ENCODE measurements around the gene ANO3.

DNA sequence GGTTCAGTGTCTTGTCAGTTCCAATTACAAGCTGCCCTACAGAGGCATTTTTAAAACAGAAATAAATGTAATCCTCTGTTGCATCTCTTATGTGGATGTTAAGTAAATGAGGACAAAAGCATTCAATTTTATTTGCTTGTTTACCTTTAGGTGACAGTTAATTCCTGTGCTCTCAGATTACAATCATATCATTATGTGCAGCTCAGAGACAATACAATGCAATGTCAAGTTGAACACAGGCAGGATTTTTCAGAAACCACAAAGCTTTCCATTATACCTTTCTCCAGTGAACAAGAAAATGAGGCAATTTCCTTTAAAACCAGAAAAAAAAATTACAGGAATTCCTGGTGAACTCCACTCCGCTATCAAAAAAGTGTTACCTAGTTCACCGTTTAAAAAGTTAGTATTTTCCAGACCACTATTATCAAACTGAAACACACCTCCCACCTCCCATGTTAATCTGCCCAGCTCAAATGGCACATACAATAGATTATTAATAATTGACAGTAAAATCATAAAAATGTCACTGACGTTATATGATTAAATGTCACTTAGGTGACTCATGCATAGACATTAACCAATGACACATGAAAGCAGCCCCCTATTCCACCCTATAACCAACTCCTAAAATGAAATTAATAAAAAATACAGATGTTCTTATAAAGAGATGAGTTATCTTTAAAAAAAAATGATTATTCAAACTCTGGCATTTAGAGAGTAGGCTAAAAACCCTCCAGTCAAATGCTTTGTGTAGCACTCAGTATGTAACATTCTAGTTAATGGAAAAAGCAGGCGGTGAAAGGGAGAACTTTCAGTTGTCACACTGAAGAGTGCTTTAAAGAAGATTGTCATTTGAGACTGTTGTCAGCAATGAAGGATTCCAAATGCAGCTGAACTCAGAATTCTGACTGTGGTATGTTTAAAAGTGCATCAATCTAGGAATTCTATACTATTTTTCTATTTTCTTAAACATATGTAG is 141.6 kb downstream of the ANO3 start:
- TF ChIP-seq, protein P1, sequence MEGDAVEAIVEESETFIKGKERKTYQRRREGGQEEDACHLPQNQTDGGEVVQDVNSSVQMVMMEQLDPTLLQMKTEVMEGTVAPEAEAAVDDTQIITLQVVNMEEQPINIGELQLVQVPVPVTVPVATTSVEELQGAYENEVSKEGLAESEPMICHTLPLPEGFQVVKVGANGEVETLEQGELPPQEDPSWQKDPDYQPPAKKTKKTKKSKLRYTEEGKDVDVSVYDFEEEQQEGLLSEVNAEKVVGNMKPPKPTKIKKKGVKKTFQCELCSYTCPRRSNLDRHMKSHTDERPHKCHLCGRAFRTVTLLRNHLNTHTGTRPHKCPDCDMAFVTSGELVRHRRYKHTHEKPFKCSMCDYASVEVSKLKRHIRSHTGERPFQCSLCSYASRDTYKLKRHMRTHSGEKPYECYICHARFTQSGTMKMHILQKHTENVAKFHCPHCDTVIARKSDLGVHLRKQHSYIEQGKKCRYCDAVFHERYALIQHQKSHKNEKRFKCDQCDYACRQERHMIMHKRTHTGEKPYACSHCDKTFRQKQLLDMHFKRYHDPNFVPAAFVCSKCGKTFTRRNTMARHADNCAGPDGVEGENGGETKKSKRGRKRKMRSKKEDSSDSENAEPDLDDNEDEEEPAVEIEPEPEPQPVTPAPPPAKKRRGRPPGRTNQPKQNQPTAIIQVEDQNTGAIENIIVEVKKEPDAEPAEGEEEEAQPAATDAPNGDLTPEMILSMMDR (IDR thresholded peaks at IDR 0.05): no peak
- no peak for TF ChIP-seq POLR2A (IDR thresholded peaks at IDR 0.05)
